ENCODE data around the gene EFHD1.
"Not testable (repeated sequence)": the region's sequence is repeated elsewhere in the genome, so short reads cannot be mapped to it uniquely, and the experiment has no call there.

Gene EFHD1

GRCh38 chr2:232697059-232697806 lies 63.8 kb downstream of the EFHD1 start, which contains the start of gene GIGYF2:
GIGYF2 (plus strand) TSS chr2:232697331; CDS start chr2:232735198, 37,867 bp downstream.
- DNase-seq: peak; percentile 83

GRCh38 chr2:232697807-232698110 lies 64.4 kb downstream of the EFHD1 start:
- DNase-seq: peak; percentile 6

GRCh38 chr2:232698556-232699091 lies 65.2 kb downstream of the EFHD1 start:
- no peak for DNase-seq

- DNase-seq: no peak
These were observed 65.7 kb downstream of the EFHD1 start for GRCh38 chr2:232699110-232699509.

GRCh38 chr2:232700154-232700553 lies 66.8 kb downstream of the EFHD1 start:
- no peak for DNase-seq

- no peak for DNase-seq
These were observed 73.7 kb downstream of the EFHD1 start for GRCh38 chr2:232707076-232707475.

- DNase-seq: no peak
These were observed 80.1 kb downstream of the EFHD1 start for GRCh38 chr2:232713505-232713904.

GRCh38 chr2:232714969-232715368 lies 81.6 kb downstream of the EFHD1 start:
- no peak for DNase-seq

- DNase-seq: not testable (repeated sequence)
These were observed 86.7 kb downstream of the EFHD1 start for GRCh38 chr2:232720056-232720455.

- no peak for DNase-seq
These were observed 87.9 kb downstream of the EFHD1 start for GRCh38 chr2:232721261-232721660.

- DNase-seq: no peak
These were observed 88.5 kb downstream of the EFHD1 start for GRCh38 chr2:232721882-232722281.

- no peak for DNase-seq
These were observed 89.6 kb downstream of the EFHD1 start for GRCh38 chr2:232723027-232723426.

- DNase-seq: no peak
These were observed 95.4 kb downstream of the EFHD1 start for GRCh38 chr2:232728785-232729184.

- no peak for DNase-seq
These were observed 98.1 kb downstream of the EFHD1 start for GRCh38 chr2:232731470-232731869.

Measured in central memory CD4-positive, alpha-beta T cell (primary cell).